Naive B cell (primary cell): Measurements from ENCODE around the gene SLC17A5. TPM values are rescaled to one million over a fixed set of nuclear protein-coding genes. Genes with fewer than 3 reads are reported as not detected.
"Not testable (repeated sequence)": the region's sequence is repeated elsewhere in the genome, so short reads cannot be mapped to it uniquely, and the experiment has no call there.

Experiments
- ATAC-seq, 2 donors: fragments of 150-1000 bp; cut with Tn5 transposase; 2 replicates each; pipeline ENCODE4 v1.10.0; 2021; ENCODE audit warnings: low read depth in 2 of 2, mild to moderate bottlenecking in 2 of 2, moderate library complexity in 2 of 2
- DNase-seq: peaks from one replicate; pipeline ENCODE4 v3.0.0; 2022
- H3K27ac Mint-ChIP-seq, 6 donors: one replicate each; pipeline ENCODE4 v1.8.0; 2020 to 2022; ENCODE audit warnings: mild to moderate bottlenecking in 6 of 6, mixed read lengths in 6 of 6, moderate library complexity in 5 of 6, inconsistent platforms in 2 of 6
- H3K27me3 Mint-ChIP-seq, 3 donors: one replicate each; pipeline ENCODE4 v1.8.0; 2021 to 2022; ENCODE audit warnings: mixed read lengths in 3 of 3, mild to moderate bottlenecking in 1 of 3
- H3K36me3 Mint-ChIP-seq, 2 donors: one replicate each; pipeline ENCODE4 v1.8.0; 2020 to 2022; ENCODE audit warnings: mixed read lengths in 2 of 2, inconsistent platforms in 1 of 2, mild to moderate bottlenecking in 1 of 2
- H3K4me1 Mint-ChIP-seq, 3 donors: one replicate each; pipeline ENCODE4 v1.8.0; 2020 to 2022; ENCODE audit warnings: mixed read lengths in 3 of 3, inconsistent platforms in 1 of 3, mild to moderate bottlenecking in 1 of 3, moderate library complexity in 1 of 3
- H3K4me3 Mint-ChIP-seq, 8 donors: one replicate each; pipeline ENCODE4 v1.8.0; 2020 to 2022; ENCODE audit warnings: mild to moderate bottlenecking in 8 of 8, mixed read lengths in 8 of 8, moderate library complexity in 8 of 8, inconsistent platforms in 2 of 8
- H3K9me3 Mint-ChIP-seq, 7 donors: one replicate each; pipeline ENCODE4 v1.8.0; 2020 to 2022; ENCODE audit warnings: mixed read lengths in 7 of 7, mild to moderate bottlenecking in 5 of 7, inconsistent platforms in 2 of 7, moderate library complexity in 1 of 7
- polyA plus RNA-seq, 6 donors: library from polyadenylated mRNA; unstranded; fragments of 300-500 nt; fragmentation: Illumina TruSeq; gene quantifications; one replicate each; pipeline ENCODE4 v1.2.3, GENCODE V29; 2021; ENCODE audit warnings: low read depth in 6 of 6

SLC17A5 gene
- polyA plus RNA-seq, 6 donors from 2014 or later, result 0.40 to 6.0 (median 5.6) TPM

DNA sequence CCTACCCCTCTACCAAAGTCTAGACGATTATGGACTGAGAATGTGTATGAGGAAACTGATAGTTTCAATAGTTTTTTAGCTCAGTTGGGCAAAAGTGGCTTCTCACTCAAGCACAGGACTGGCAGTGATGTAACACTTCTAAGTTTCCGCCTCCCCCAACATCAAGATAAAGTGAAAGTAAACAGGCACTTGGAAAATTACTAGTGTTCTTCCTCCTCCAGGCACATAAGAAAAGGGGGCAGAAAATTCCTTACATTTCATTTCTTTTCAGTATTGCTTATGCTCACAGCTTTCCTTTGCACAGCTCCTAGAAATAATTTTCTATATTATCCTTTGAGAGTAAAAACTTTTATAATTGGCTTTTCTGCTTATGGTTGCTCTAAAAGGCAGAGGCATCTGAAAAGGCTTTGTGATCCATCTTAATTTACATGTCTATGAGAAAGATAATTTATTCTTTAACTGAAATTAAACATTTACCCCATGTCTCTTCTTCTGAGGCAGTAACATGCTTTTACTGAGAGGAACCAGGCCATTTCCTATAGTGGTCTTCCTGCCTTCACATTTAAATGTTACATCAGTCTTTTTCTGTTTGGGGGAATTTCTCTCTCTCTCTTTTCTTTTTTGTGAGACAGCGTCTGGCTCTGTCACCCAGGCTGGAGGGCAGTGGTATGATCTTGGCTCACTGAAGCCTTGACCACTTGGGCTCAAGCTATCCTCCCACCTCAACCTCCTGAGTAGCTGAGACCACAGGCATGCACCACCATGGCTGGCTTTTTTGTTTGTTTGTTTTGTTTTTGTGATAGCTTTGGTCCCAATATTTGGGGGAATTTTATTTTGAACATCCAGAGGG lies 68.0 kb downstream of the SLC17A5 start:
- ATAC-seq (peak; percentile 83 to 84), DNase-seq (peak; percentile 62)
- Mint-ChIP-seq H3K4me1 (peaks cover 12 to 52% (median 22%) of the 10 kb centered on the region in 3 donors), H3K36me3 (peaks cover 0 to under 1% of the 10 kb centered on the region in 2 donors), H3K27ac (peak overlapping the region; percentile 98 to 99 (median 98)), H3K4me3 (peak overlapping the region; percentile 65 to 92 (median 84)), H3K9me3 (peaks cover 0 to 1% (median 0%) of the 10 kb centered on the region in 7 donors), H3K27me3 (no peaks in the 10 kb centered on the region)

DNA sequence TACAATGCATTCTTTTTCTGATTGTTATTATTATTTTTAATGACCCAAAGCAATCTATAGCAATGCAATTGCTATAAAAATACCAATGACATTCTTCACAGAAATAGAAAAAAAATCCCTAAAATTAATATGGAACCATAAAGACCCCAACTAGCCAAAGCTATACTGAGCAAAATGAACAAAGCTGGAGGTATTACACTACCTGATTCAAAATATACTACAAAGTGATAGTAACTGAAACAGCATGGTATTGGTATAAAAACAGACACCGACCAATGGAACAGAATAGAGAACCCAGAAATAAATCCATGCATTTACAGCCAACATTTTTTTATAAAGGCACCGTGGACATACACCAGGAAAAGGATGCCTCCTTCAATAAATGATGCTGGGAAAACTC lies 72.5 kb downstream of the SLC17A5 start:
- no peak for ATAC-seq
- H3K4me1 Mint-ChIP-seq, result peaks cover 17 to 50% (median 22%) of the 10 kb centered on the region in 3 donors
- no peak for DNase-seq
- peak overlapping the region; percentile 98 to 100 (median 99) for H3K27ac Mint-ChIP-seq
- H3K9me3 Mint-ChIP-seq, result peaks cover 0 to 4% (median 3%) of the 10 kb centered on the region in 7 donors
- H3K36me3 Mint-ChIP-seq, result peaks cover 0 to 5% of the 10 kb centered on the region in 2 donors
- H3K4me3 Mint-ChIP-seq, result peak overlapping the region in 3 of 8 donors; percentile 83 to 93 (median 92)
- H3K27me3 Mint-ChIP-seq, result no peaks in the 10 kb centered on the region

DNA sequence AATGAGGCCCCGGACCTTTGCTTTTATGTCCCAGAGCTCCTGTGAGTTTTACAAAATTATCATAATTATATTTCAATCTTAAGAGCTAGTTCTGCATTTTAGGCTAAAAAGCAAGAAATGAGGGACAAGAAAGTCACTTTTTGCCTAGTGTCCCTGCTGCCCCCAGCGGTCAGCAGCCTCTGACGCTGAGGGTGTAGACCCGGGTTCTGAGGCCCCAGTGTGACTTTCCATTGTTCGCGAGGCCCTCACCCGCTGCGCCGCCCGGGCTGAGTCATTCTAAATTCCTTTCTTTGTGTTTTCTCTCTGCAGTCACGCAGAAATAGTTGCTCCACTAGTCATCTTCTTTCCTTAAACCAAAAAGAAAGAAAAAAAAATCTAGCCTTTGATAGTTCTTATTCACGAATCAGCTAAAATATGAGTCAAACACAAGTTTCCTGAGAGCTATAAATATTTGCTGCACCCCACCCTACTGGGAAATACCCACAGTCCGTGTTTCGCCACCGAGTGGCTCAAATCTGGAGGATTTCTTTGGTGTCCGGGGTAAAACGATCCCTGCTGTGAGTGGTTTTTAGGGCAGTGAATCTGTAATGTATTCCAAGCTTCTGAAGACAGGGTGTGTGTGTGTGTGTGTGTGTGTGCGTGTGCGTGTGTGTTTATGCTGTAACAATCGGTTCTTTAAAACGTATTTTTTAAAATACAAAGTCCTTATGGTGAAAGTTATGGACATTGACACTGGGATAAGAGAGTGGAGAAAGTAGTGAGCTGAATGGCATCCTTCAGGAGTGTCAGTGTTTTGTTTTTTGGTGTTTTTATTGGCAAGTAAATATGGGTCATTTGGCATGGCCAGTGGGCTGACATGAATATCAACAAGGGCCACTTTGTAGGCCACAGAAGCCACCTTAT lies 73.3 kb downstream of the SLC17A5 start:
- Mint-ChIP-seq H3K27me3 (no peaks in the 10 kb centered on the region), H3K9me3 (peaks cover 0 to 10% (median 5%) of the 10 kb centered on the region in 7 donors), H3K4me3 (peak overlapping the region; percentile 78 to 93 (median 89)), H3K4me1 (peaks cover 12 to 43% (median 14%) of the 10 kb centered on the region in 3 donors), H3K27ac (peak overlapping the region; percentile 98 to 100 (median 99)), H3K36me3 (peaks cover 0 to 5% of the 10 kb centered on the region in 2 donors)
- ATAC-seq, result peak; percentile 73 to 76
- DNase-seq, result peak; percentile 56

DNA sequence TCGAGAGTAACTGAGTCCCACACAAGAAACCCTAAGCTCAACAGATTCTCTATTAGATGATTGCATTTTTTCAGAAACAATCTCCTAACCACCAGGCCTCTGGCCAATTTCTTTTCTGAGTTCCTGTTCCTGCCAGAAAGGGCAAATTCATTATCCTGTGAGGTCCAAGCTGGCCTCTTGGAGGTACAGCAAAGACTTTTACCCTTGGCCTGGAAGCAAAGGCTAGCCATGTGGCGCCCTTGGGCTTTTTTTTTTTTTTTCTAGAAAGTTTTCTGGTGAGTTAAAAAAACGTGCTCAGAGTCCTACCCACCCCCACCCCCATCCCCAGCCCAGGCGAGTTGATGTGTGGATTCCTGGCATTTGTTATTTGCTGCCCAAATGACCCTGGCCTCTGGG lies 73.9 kb downstream of the SLC17A5 start:
- peak in 1 of 2 donors; percentile 12 for ATAC-seq
- no peak for DNase-seq
- Mint-ChIP-seq H3K4me1 (peaks cover 9 to 36% (median 12%) of the 10 kb centered on the region in 3 donors), H3K9me3 (peaks cover 0 to 12% (median 5%) of the 10 kb centered on the region in 7 donors), H3K4me3 (peak overlapping the region; percentile 78 to 93 (median 89)), H3K27me3 (no peaks in the 10 kb centered on the region), H3K36me3 (peaks cover 0 to 5% of the 10 kb centered on the region in 2 donors), H3K27ac (peak overlapping the region; percentile 98 to 100 (median 99))

DNA sequence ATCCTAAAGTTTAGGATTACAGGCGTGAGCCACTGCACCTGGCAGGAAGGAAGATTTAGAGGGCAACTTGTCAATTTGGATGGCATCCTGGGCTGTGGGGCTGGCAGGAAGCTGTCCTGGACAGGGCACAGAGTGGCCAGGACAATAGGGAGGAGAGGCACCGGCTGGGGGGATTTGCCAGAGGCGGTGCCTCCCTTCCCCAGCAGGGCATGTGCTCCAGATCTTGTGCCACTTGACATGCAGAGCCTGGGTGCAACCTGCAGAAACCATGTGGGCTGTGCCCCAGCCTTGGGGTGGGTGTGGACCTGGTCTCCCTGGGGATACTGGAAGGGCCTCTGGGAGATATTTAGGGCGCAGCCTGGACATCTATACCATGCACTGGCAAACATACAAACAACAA lies 74.4 kb downstream of the SLC17A5 start:
- DNase-seq, result no peak

DNA sequence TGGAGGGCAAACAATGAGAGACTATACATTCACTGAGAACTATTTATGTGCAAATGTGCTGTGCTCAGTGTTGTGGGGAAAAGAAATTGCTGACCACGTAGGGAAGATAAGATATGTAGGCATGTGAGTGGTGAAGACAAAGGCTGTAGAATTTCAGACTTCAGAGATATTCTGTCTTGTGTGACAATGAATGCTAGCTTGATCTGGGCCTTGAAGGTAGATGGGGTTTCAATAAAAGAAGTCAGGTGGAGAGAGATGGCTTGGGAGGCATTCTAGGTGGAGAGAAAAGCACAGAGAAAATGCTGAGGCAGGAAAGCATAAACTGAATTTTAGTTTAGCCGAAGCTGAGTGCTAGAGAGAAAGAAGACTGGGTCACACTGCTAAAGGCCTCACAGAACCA lies 76.1 kb downstream of the SLC17A5 start:
- peak overlapping the region in 5 of 6 donors; percentile 45 to 98 (median 65) for H3K27ac Mint-ChIP-seq
- no peak for DNase-seq
- H3K4me3 Mint-ChIP-seq, result peak overlapping the region in 3 of 8 donors; percentile 4 to 23 (median 13)
- peaks cover 0 to 5% of the 10 kb centered on the region in 2 donors for H3K36me3 Mint-ChIP-seq
- H3K27me3 Mint-ChIP-seq, result no peaks in the 10 kb centered on the region
- ATAC-seq, result no peak
- peaks cover 9 to 27% (median 12%) of the 10 kb centered on the region in 3 donors for H3K4me1 Mint-ChIP-seq
- peaks cover 0 to 12% (median 5%) of the 10 kb centered on the region in 7 donors for H3K9me3 Mint-ChIP-seq

More for the DNA sequence above, 74.4 kb downstream of the SLC17A5 start:
- Mint-ChIP-seq H3K27me3 (no peaks in the 10 kb centered on the region), H3K4me1 (peaks cover 9 to 33% (median 12%) of the 10 kb centered on the region in 3 donors), H3K36me3 (peaks cover 0 to 5% of the 10 kb centered on the region in 2 donors), H3K4me3 (peak overlapping the region in 5 of 8 donors; percentile 33 to 93 (median 89)), H3K9me3 (peaks cover 0 to 12% (median 5%) of the 10 kb centered on the region in 7 donors), H3K27ac (peak overlapping the region in 5 of 6 donors; percentile 30 to 99 (median 93))
- no peak for ATAC-seq

DNA sequence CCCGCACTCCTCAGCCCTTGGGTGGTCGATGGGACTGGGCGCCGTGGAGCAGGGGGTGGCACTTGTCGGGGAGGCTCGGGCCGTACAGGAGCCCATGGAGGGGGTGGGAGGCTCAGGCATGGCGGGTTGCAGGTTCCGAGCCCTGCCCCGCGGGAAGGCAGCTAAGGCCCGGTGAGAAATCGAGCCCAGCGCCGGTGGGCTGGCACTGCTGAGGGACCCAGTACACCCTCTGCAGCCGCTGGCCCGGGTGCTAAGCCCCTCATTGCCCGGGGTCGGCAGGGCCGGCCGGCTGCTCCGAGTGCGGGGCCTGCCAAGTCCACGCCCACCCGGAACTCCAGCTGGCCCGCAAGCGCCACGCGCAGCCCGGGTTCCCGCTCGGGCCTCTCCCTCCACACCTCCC lies 81.3 kb downstream of the SLC17A5 start:
- DNase-seq, H3K36me3 Mint-ChIP-seq, H3K27me3 Mint-ChIP-seq, H3K27ac Mint-ChIP-seq, H3K4me3 Mint-ChIP-seq, ATAC-seq, H3K4me1 Mint-ChIP-seq: not testable (repeated sequence)
- H3K9me3 Mint-ChIP-seq, result peaks cover 0 to 13% (median 5%) of the 10 kb centered on the region in 7 donors

DNA sequence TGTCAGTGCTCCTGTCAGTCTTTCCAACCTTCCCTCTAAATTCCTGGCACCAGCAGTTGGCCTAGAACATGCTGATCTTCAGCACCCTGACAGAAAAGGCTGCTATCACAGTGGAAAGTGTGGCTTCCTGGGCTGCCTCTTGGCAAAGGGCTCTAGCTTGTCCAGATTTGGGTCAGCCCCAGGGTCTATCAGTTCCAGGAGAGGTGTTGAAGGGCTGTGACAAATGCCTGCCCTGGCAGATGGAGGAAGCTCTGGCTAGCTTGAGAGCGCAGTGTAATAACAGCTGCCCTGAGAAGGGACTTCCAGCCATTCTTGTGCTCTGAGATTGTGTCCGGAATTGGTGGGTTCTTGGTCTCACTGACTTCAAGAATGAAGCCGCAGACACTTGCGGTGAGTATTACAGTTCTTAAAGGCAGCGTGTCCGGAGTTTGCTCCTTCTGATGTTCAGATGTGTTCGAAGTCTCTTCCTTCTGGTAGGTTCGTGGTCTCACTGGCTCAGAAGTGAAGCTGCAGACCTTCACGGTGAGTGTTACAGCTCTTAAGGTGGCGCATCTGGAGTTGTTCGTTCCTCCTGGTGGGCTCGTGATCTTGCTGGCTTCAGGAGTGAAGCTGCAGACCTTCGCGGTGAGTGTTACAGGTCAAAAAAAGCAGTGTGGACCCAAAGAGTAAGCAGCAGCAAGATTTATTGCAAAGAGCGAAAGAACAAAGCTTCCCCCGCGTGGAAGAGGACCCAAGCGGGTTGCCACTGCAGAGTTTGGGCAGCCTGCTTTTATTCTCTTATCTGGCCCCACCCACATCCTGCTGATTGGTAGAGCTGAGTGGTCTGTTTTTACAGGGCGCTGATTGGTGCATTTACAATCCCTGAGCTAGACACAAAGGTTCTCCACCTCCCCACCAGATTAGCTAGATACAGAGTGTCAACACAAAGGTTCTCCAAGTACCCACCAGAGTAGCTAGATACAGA lies 82.3 kb downstream of the SLC17A5 start:
- DNase-seq, result not testable (repeated sequence)

DNA sequence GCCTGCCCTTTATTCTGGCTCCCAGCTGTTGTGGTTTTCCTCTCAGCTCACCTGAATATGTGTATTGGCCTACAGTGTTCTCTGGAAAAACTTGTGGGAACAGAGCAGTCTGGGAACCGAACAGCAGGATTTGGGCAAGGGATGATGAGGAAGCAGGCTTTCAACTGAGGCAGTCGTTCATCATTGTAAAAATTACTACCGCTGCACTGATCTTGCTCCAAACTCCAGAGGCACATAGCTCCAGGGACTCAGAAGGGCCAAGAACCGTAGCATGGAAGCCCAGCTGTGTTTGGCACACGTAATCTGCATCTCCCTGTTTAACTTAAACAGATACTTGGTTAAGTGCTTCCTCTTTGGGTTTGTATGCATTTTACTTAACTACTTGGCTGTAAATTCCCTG lies 84.7 kb downstream of the SLC17A5 start:
- Mint-ChIP-seq H3K4me1 (peaks cover 0 to 3% (median 0%) of the 10 kb centered on the region in 3 donors), H3K36me3 (no peaks in the 10 kb centered on the region)
- ATAC-seq, result no peak

More for the DNA sequence above, 82.3 kb downstream of the SLC17A5 start:
- H3K4me3 Mint-ChIP-seq, result peak overlapping the region; percentile 19 to 82 (median 70)
- H3K9me3 Mint-ChIP-seq, result peaks cover 0 to 12% (median 3%) of the 10 kb centered on the region in 7 donors
- not testable (repeated sequence) for H3K36me3 Mint-ChIP-seq, H3K4me1 Mint-ChIP-seq, H3K27me3 Mint-ChIP-seq, ATAC-seq
- H3K27ac Mint-ChIP-seq, result peak overlapping the region in 3 of 6 donors; percentile 22 to 70 (median 60)

DNA sequence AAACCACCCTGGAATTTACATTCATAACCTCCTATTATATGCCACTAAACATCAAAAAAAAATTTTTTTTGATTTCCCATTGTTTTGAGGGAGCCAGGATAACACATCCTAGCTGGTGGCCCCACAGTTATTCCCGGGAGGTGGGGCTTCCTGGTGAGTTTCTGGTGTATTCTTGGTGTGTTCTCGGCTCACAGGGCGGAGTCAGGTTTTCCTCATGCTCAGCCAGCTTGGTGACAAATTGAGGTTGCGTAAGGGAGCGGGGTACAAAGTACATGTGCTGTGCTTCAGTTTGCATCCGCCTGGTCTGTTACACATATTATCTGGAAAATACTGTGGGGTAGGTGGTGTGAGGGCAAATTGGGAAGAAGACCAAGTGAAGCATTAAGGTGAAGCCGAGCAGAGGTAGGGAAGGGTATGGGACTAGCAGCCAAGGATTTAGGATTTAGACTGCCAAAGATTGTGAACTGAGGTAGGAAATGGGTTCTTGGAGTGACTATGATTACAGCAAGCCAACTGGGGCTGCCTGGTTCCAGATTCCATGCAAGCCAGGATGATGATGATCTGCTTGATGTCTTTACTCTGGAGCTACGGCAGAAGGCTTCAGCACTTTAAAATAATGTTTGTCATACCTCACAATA lies 86.7 kb downstream of the SLC17A5 start:
- ATAC-seq, result no peak
- H3K27ac Mint-ChIP-seq, result peak overlapping the region in 1 of 6 donors; percentile 8
- H3K4me1 Mint-ChIP-seq, result peaks cover 0 to 3% (median 0%) of the 10 kb centered on the region in 3 donors
- H3K9me3 Mint-ChIP-seq, result peaks cover 0 to 5% (median 0%) of the 10 kb centered on the region in 7 donors
- H3K36me3 Mint-ChIP-seq, result no peaks in the 10 kb centered on the region
- no peak for DNase-seq
- H3K27me3 Mint-ChIP-seq, result no peaks in the 10 kb centered on the region
- H3K4me3 Mint-ChIP-seq, result no peak overlapping the region

More for the DNA sequence above, 84.7 kb downstream of the SLC17A5 start:
- Mint-ChIP-seq H3K27me3 (no peaks in the 10 kb centered on the region), H3K9me3 (peaks cover 0 to 6% (median 0%) of the 10 kb centered on the region in 7 donors), H3K27ac (no peak overlapping the region), H3K4me3 (no peak overlapping the region)
- no peak for DNase-seq

DNA sequence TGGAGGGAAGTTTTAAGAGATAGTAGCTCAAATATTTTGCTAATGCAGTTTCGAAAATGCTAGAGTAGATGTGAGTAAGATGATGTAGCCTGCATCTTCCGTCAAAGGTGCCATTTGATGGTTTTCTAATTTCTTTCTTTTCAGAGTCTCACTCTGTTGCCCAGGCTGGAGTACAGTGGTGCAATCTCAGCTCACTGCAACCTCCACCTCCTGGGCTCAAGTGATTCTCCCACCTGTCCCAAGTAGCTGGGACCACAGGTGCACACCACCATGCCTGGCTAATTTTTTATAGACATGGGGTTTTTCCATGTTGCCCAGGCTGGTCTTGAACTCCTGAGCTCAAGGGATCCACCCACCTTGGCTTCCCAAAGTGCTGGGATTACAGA lies 87.3 kb downstream of the SLC17A5 start:
- not testable (repeated sequence) for ATAC-seq, DNase-seq, H3K4me1 Mint-ChIP-seq, H3K36me3 Mint-ChIP-seq, H3K27me3 Mint-ChIP-seq, H3K27ac Mint-ChIP-seq, H3K9me3 Mint-ChIP-seq, H3K4me3 Mint-ChIP-seq
